MCF 10A (cell line): ENCODE results near the gene ACSM6. TPM values are rescaled to one million over a fixed set of nuclear protein-coding genes. Genes with fewer than 3 reads are reported as not detected.

Source experiments
- BruUV-seq: library from RNA; stranded (reverse); fragments of 400-500 nt; replicated peaks from 2 replicates; lab custom pipeline; 2021; lab: Mats Ljungman, UMichigan
- CTCF ChIA-PET: fragments of 300-600 bp; sonication (Branson Sonifier 250); formaldehyde crosslinking; extraction: SDS; loops from one replicate; lab custom pipeline; 2021; ENCODE audit warnings: antibody characterized with exemption, inconsistent platforms; lab: Yijun Ruan, JAX
- POLR2A ChIA-PET: fragments of 300-600, 350-650 bp; sonication (Branson Sonifier 250); formaldehyde crosslinking; extraction: SDS; loops from one replicate; lab custom pipeline; 2020; ENCODE audit warnings: antibody characterized with exemption, inconsistent platforms; lab: Yijun Ruan, JAX
- DNase-seq: peaks from one replicate; pipeline ENCODE4 v3.0.0-alpha.2; 2018; ENCODE audit not compliant: unreplicated experiment
- H3K27ac Mint-ChIP-seq: one replicate; pipeline ENCODE4 v1.8.0; 2022; ENCODE audit warnings: mild to moderate bottlenecking, low read depth, mixed read lengths; ENCODE audit not compliant: unreplicated experiment
- H3K27me3 Mint-ChIP-seq: one replicate; pipeline ENCODE4 v1.8.0; 2022; ENCODE audit warnings: mixed read lengths; ENCODE audit not compliant: insufficient read depth, unreplicated experiment
- H3K36me3 Mint-ChIP-seq: one replicate; pipeline ENCODE4 v1.8.0; 2022; ENCODE audit warnings: mild to moderate bottlenecking, moderate library complexity, mixed read lengths; ENCODE audit not compliant: insufficient read depth, unreplicated experiment
- H3K4me1 Mint-ChIP-seq: one replicate; pipeline ENCODE4 v1.8.0; 2022; ENCODE audit warnings: mixed read lengths; ENCODE audit not compliant: insufficient read depth, unreplicated experiment
- H3K4me3 Mint-ChIP-seq: one replicate; pipeline ENCODE4 v1.8.0; 2022; ENCODE audit warnings: mild to moderate bottlenecking, moderate library complexity, mixed read lengths; ENCODE audit not compliant: unreplicated experiment
- H3K9me3 Mint-ChIP-seq: one replicate; pipeline ENCODE4 v1.8.0; 2022; ENCODE audit warnings: mixed read lengths; ENCODE audit not compliant: unreplicated experiment
- CTCF ChIP-seq: fragments of 200-600 bp; IDR thresholded peaks from one replicate; pipeline ENCODE4 v1.8.0; 2022; ENCODE audit warnings: antibody characterized with exemption, mild to moderate bottlenecking; ENCODE audit not compliant: unreplicated experiment
- intact Hi-C: fragments of 100-400 bp; cut with micrococcal nuclease; formaldehyde crosslinking; loops from 2 replicates; pipeline ENCODE4 v1.14.1; 2022
- total RNA-seq: library from RNA; stranded (reverse); gene quantifications from 2 replicates; pipeline ENCODE4 v1.2.3, GENCODE V29; 2022

Gene ACSM6
- total RNA-seq, 1 experiment from 2014 or later = not detected

GRCh38 chr10:95260909-95261552, 67.0 kb downstream of the ACSM6 start:
- peak overlapping the region; percentile 77 for H3K27ac Mint-ChIP-seq
- H3K36me3 Mint-ChIP-seq = peaks cover 67% of the 10 kb centered on the region
- POLR2A ChIA-PET = interaction anchor here (0.8 to 2.0 kb wide), 5 partner anchors 10 to 98 kb away, joined by 3 to 6 read pairs (median 3); no protein-coding TSS in a partner anchor
- no peaks in the 10 kb centered on the region for H3K27me3 Mint-ChIP-seq
- no peak overlapping the region for H3K4me3 Mint-ChIP-seq
- no peaks in the 10 kb centered on the region for H3K9me3 Mint-ChIP-seq
- peaks cover 28% of the 10 kb centered on the region for H3K4me1 Mint-ChIP-seq
- intact Hi-C loops = loop anchor here (5.0 kb wide), 1 partner anchor 46 kb away; no protein-coding TSS in a partner anchor
- no peak for DNase-seq
- CTCF ChIA-PET = interaction anchor here (0.6 to 4.3 kb wide), 6 partner anchors 14 to 113 kb away, joined by 3 to 27 read pairs (median 7); no protein-coding TSS in a partner anchor
- no peak for TF ChIP-seq CTCF
- BruUV-seq = no TSS peak

GRCh38 chr10:95261926-95262325, 67.9 kb downstream of the ACSM6 start:
- peaks cover 66% of the 10 kb centered on the region for H3K36me3 Mint-ChIP-seq
- H3K4me1 Mint-ChIP-seq = peaks cover 36% of the 10 kb centered on the region
- ChIA-PET POLR2A (no interaction called here), CTCF (interaction anchor here (0.8 to 4.0 kb wide), 2 partner anchors 18 to 28 kb away, joined by 3 to 27 read pairs; no protein-coding TSS in a partner anchor)
- TF ChIP-seq CTCF = no peak
- H3K27me3 Mint-ChIP-seq = no peaks in the 10 kb centered on the region
- DNase-seq = no peak
- no peak overlapping the region for H3K4me3 Mint-ChIP-seq
- intact Hi-C loops = loop anchor here (5.0 kb wide), 1 partner anchor 45 kb away; no protein-coding TSS in a partner anchor
- no peaks in the 10 kb centered on the region for H3K9me3 Mint-ChIP-seq
- BruUV-seq = no TSS peak
- H3K27ac Mint-ChIP-seq = no peak overlapping the region

- CTCF ChIA-PET = no interaction called here
- H3K27ac Mint-ChIP-seq = no peak overlapping the region
- no peaks in the 10 kb centered on the region for H3K9me3 Mint-ChIP-seq
- no peaks in the 10 kb centered on the region for H3K27me3 Mint-ChIP-seq
- no peak for TF ChIP-seq CTCF
- H3K36me3 Mint-ChIP-seq = peaks cover 59% of the 10 kb centered on the region
- no TSS peak for BruUV-seq
- no peak for DNase-seq
- intact Hi-C loops = loop anchor here (5.0 kb wide), 1 partner anchor 44 kb away; no protein-coding TSS in a partner anchor
- no peak overlapping the region for H3K4me3 Mint-ChIP-seq
- POLR2A ChIA-PET = no interaction called here
- H3K4me1 Mint-ChIP-seq = peaks cover 37% of the 10 kb centered on the region
Observed at GRCh38 chr10:95262763-95263518, 68.9 kb downstream of the ACSM6 start.

GRCh38 chr10:95263864-95264226, 69.8 kb downstream of the ACSM6 start:
- ChIA-PET CTCF (interaction anchor here (0.6 to 1.8 kb wide), 6 partner anchors 14 to 667 kb away, joined by 3 to 14 read pairs (median 4); no protein-coding TSS in a partner anchor), POLR2A (interaction anchor here (1.1 to 2.4 kb wide), 3 partner anchors 11 to 31 kb away, joined by 3 to 12 read pairs (median 4); no protein-coding TSS in a partner anchor)
- no peaks in the 10 kb centered on the region for H3K9me3 Mint-ChIP-seq
- H3K4me3 Mint-ChIP-seq = no peak overlapping the region
- no peak for TF ChIP-seq CTCF
- H3K36me3 Mint-ChIP-seq = peaks cover 60% of the 10 kb centered on the region
- no peaks in the 10 kb centered on the region for H3K27me3 Mint-ChIP-seq
- H3K27ac Mint-ChIP-seq = peak overlapping the region; percentile 75
- no TSS peak for BruUV-seq
- DNase-seq = no peak
- H3K4me1 Mint-ChIP-seq = peaks cover 43% of the 10 kb centered on the region
- intact Hi-C loops = loop anchor here (5.0 kb wide), 1 partner anchor 43 kb away; no protein-coding TSS in a partner anchor
